SK-N-SH (cell line): ENCODE data around the gene CDH4. TPM values are rescaled to one million over a fixed set of nuclear protein-coding genes. Genes with fewer than 3 reads are reported as not detected.

Experiments
- CTCF ChIA-PET: fragments of 300-600, 350-600 bp; formaldehyde crosslinking; extraction: SDS; loops from one replicate; lab custom pipeline; 2021; lab: Yijun Ruan, JAX
- POLR2A ChIA-PET: fragments of 350-600 bp; sonication (Branson Sonifier 250); formaldehyde crosslinking; extraction: SDS; loops from one replicate; lab custom pipeline; 2020; ENCODE audit warnings: antibody characterized with exemption, inconsistent platforms; lab: Yijun Ruan, JAX
- DNase-seq: peaks from one replicate; pipeline ENCODE4 v3.0.0; 2012
- H2AFZ ChIP-seq: fragments of 200-600 bp; sonication (generic); 2 replicates; pipeline ENCODE4 v1.8.1; 2016; ENCODE audit warnings: antibody characterized with exemption, mild to moderate bottlenecking, low read depth
- H3F3A ChIP-seq: fragments of 200-600 bp; sonication (generic); replicated peaks from 2 replicates; pipeline ENCODE3; 2016; ENCODE audit warnings: antibody characterized with exemption, mild to moderate bottlenecking; ENCODE audit not compliant: insufficient read depth
- H3K27ac ChIP-seq, 2 experiments: fragments of 200-500 bp in 1 of 2; fragments of 200-600 bp in 1 of 2; sonication (Bioruptor generic) in 1 of 2; sonication (generic), shearing (Covaris generic) in 1 of 2; 2 replicates each; pipeline versions ENCODE4 v1.5.1 to v1.6.1; 2014 to 2016; ENCODE audit warnings: low read depth in 2 of 2, inconsistent platforms in 1 of 2, low read length in 1 of 2, mild to moderate bottlenecking in 1 of 2, mixed read lengths in 1 of 2
- H3K27me3 ChIP-seq: fragments of 200-600 bp; sonication (generic), shearing (Covaris generic); 2 replicates; pipeline ENCODE4 v1.6.1; 2016; ENCODE audit warnings: mixed run types; ENCODE audit not compliant: insufficient read depth
- H3K36me3 ChIP-seq, 2 experiments: fragments of 200-500 bp in 1 of 2; fragments of 200-600 bp in 1 of 2; sonication (Bioruptor generic) in 1 of 2; sonication (generic) in 1 of 2; replicated peaks in 1 of 2; 2 replicates each; pipeline versions ENCODE3 to v1.5.1; 2014 to 2016; ENCODE audit warnings: low read length in 1 of 2, mild to moderate bottlenecking in 1 of 2; ENCODE audit not compliant: insufficient read depth in 2 of 2, control insufficient read depth in 1 of 2
- H3K4me1 ChIP-seq, 2 experiments: fragments of 200-500 bp in 1 of 2; fragments of 200-600 bp in 1 of 2; sonication (Bioruptor generic) in 1 of 2; sonication (generic), shearing (Covaris generic) in 1 of 2; 2 replicates each; pipeline versions ENCODE4 v1.5.1 to v1.6.1; 2014 to 2016; ENCODE audit warnings: low read depth in 1 of 2, low read length in 1 of 2, mixed run types in 1 of 2; ENCODE audit not compliant: insufficient read depth in 2 of 2, control insufficient read depth in 1 of 2
- H3K4me2 ChIP-seq: fragments of 200-600 bp; sonication (generic), shearing (Covaris generic); 2 replicates; pipeline ENCODE4 v1.6.1; 2017; ENCODE audit warnings: mixed run types
- H3K4me3 ChIP-seq, 2 experiments: fragments of 200-500 bp in 1 of 2; fragments of 200-600 bp in 1 of 2; sonication (Bioruptor generic) in 1 of 2; sonication (generic), shearing (Covaris generic) in 1 of 2; 2 replicates each; pipeline versions ENCODE4 v1.5.1 to v1.8.1; 2014 to 2016; ENCODE audit warnings: low read depth in 2 of 2, inconsistent platforms in 1 of 2, low read length in 1 of 2, mild to moderate bottlenecking in 1 of 2, mixed read lengths in 1 of 2, moderate library complexity in 1 of 2
- H3K79me2 ChIP-seq: fragments of 200-600 bp; sonication (generic); 2 replicates; pipeline ENCODE4 v1.8.1; 2017; ENCODE audit warnings: mild to moderate bottlenecking; ENCODE audit not compliant: insufficient read depth
- H3K9ac ChIP-seq: fragments of 200-600 bp; sonication (generic); 2 replicates; pipeline ENCODE4 v1.6.1; 2017; ENCODE audit warnings: mixed run types
- H3K9me2 ChIP-seq: fragments of 200-600 bp; sonication (generic); 2 replicates; pipeline ENCODE4 v1.6.1; 2017; ENCODE audit warnings: mixed run types
- H3K9me3 ChIP-seq: fragments of 200-600 bp; sonication (generic); 2 replicates; pipeline ENCODE4 v1.6.1; 2017; ENCODE audit warnings: mixed run types, mild to moderate bottlenecking, moderate library complexity
- H4K20me1 ChIP-seq: fragments of 200-600 bp; sonication (generic); 2 replicates; pipeline ENCODE4 v1.6.1; 2017; ENCODE audit warnings: mild to moderate bottlenecking, mixed run types; ENCODE audit not compliant: insufficient read depth
- CHD2 ChIP-seq: fragments of 150-350 bp; IDR thresholded peaks from 2 replicates; pipeline ENCODE4 v1.6.1; 2018; ENCODE audit warnings: low read length; ENCODE audit not compliant: partially characterized antibody
- ELF1 ChIP-seq: IDR thresholded peaks from 2 replicates; pipeline ENCODE4 v1.4.0; 2012
- EP300 ChIP-seq, 2 experiments: IDR thresholded peaks; 2 replicates each; pipeline versions ENCODE4 v1.4.0 to v1.6.1; 2012; ENCODE audit warnings: borderline replicate concordance in 1 of 2, low read depth in 1 of 2, low read length in 1 of 2
- EZH2phosphoT487 ChIP-seq: fragments of 200-600 bp; sonication (generic); IDR thresholded peaks from 2 replicates; pipeline ENCODE4 v1.6.1; 2017; ENCODE audit warnings: low read depth, mixed run types, mild to moderate bottlenecking, antibody characterized with exemption, moderate library complexity, borderline replicate concordance
- FOXJ3 ChIP-seq: sonication (generic); formaldehyde crosslinking; IDR thresholded peaks from 2 replicates; pipeline ENCODE4 v1.5.1; 2020; ENCODE audit warnings: mild to moderate bottlenecking, missing genetic modification reagents
- FOXM1 ChIP-seq: IDR thresholded peaks from 2 replicates; pipeline ENCODE4 v1.4.0; 2012; ENCODE audit warnings: low read depth, mild to moderate bottlenecking
- GATA2 ChIP-seq: sonication (generic); formaldehyde crosslinking; IDR thresholded peaks from 2 replicates; pipeline ENCODE4 v1.5.0; 2020; ENCODE audit warnings: mild to moderate bottlenecking, missing genetic modification reagents
- JUND ChIP-seq: IDR thresholded peaks from 2 replicates; pipeline ENCODE4 v1.4.0; 2012
- MXI1 ChIP-seq: IDR thresholded peaks from 2 replicates; pipeline ENCODE4 v1.6.1; 2012; ENCODE audit warnings: mild to moderate bottlenecking, low read depth, low read length, improper control_type of control experiment
- NFIC ChIP-seq: IDR thresholded peaks from 2 replicates; pipeline ENCODE4 v1.4.0; 2012; ENCODE audit warnings: borderline replicate concordance
- POLR2AphosphoS5 ChIP-seq: IDR thresholded peaks from 2 replicates; pipeline ENCODE4 v1.6.1; 2012; ENCODE audit warnings: low read depth, low read length
- RAD21 ChIP-seq: IDR thresholded peaks from 2 replicates; pipeline ENCODE4 v1.6.1; 2012; ENCODE audit warnings: mild to moderate bottlenecking, low read length
- RXRA ChIP-seq: IDR thresholded peaks from 2 replicates; pipeline ENCODE4 v1.4.0; 2012; ENCODE audit warnings: low read depth, mild to moderate bottlenecking, borderline replicate concordance
- TCF12 ChIP-seq: IDR thresholded peaks from 2 replicates; pipeline ENCODE4 v1.4.0; 2012
- TEAD4 ChIP-seq: IDR thresholded peaks from 2 replicates; pipeline ENCODE4 v1.4.0; 2012; ENCODE audit warnings: mild to moderate bottlenecking, borderline replicate concordance; ENCODE audit not compliant: insufficient read depth
- USF1 ChIP-seq: IDR thresholded peaks from 2 replicates; pipeline ENCODE4 v1.4.0; 2012; ENCODE audit warnings: low read depth, borderline replicate concordance
- USF2 ChIP-seq: fragments of 150-350 bp; IDR thresholded peaks from 2 replicates; pipeline ENCODE4 v1.6.1; 2017; ENCODE audit warnings: antibody characterized with exemption, low read length, low read depth, borderline replicate concordance
- YY1 ChIP-seq: IDR thresholded peaks from 2 replicates; pipeline ENCODE4 v1.4.0; 2012; ENCODE audit warnings: low read depth, mild to moderate bottlenecking
- WGBS: methylation state at CpG from one replicate; pipeline ENCODE4 v1.1.6; 2017; ENCODE audit warnings: low lambda C conversion rate; 5-methylcytosine and 5-hydroxymethylcytosine counted together
- polyA plus RNA-seq, 3 experiments: library from polyadenylated mRNA; depleted of rRNA; stranded (reverse); fragments of >200 nt; gene quantifications; 2 replicates each; pipeline ENCODE4 v1.2.3, GENCODE V29; 2012
- TF ChIP-seq, protein P1 (sequence below): fragments of 200-600 bp; sonication (generic); IDR thresholded peaks from 2 replicates; pipeline ENCODE4 v1.6.1; 2017; ENCODE audit warnings: antibody characterized with exemption, mild to moderate bottlenecking, moderate library complexity
- TF ChIP-seq, protein P2 (sequence below): IDR thresholded peaks from 2 replicates; pipeline ENCODE4; 2012

The CDH4 gene
- polyA plus RNA-seq, 1 of the 3 experiments (the other 2 are of a cell fraction) = not detected

DNA sequence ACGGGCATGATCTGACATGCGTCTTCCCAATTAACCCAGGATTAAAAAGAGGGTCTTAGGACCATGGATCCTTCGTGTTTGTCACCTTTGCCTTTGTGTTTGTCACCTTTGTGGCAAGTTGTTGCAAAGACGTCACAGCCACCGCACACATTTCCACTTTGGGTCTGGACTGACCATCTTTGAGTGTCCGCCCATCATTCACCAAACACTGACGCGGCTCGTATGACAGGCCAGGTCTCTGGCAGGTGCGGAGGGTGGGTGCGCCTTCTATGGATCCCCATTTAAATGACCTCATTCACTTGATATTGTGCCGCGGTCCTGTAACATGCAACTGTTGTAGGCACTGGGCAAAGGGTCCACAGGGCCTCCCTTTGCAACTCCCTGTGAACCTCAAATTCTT is 409.5 kb downstream of the CDH4 start:
- no peak for DNase-seq
- Histone ChIP-seq H3K4me3 (no peak overlapping the region), H3K27me3 (no peaks in the 10 kb centered on the region), H3K9ac (no peak overlapping the region), H3K4me2 (no peak overlapping the region), H3K36me3 (no peaks in the 10 kb centered on the region), H2AFZ (no peak overlapping the region), H3K79me2 (no peaks in the 10 kb centered on the region), H4K20me1 (no peaks in the 10 kb centered on the region), H3K4me1 (peaks cover 0 to 11% of the 10 kb centered on the region in 2 experiments; a peak in 1 of 4 replicates), H3K27ac (no peak overlapping the region), H3K9me3 (no peaks in the 10 kb centered on the region), H3K9me2 (no peaks in the 10 kb centered on the region), H3F3A (no peaks in the 10 kb centered on the region)
- CTCF ChIA-PET = no interaction called here
- 83% methylated on average over 11 of the region's 13 CpGs for WGBS
- POLR2A ChIA-PET = no interaction called here
- TF ChIP-seq EZH2phosphoT487 (no peak), RAD21 (no peak), TCF12 (no peak), YY1 (no peak), GATA2 (no peak), JUND (no peak), USF2 (no peak), NFIC (no peak), POLR2AphosphoS5 (no peak), MXI1 (no peak), FOXJ3 (CRISPR knock-in tag) (no peak), EP300 (IDR thresholded peaks at IDR 0.05; ENCODE audit: borderline replicate concordance in 1 of 2, low read depth in 1 of 2, low read length in 1 of 2) (no peak), ELF1 (no peak), CHD2 (no peak), TEAD4 (no peak), FOXM1 (no peak), USF1 (no peak), RXRA (no peak)
- TF ChIP-seq, protein P1, sequence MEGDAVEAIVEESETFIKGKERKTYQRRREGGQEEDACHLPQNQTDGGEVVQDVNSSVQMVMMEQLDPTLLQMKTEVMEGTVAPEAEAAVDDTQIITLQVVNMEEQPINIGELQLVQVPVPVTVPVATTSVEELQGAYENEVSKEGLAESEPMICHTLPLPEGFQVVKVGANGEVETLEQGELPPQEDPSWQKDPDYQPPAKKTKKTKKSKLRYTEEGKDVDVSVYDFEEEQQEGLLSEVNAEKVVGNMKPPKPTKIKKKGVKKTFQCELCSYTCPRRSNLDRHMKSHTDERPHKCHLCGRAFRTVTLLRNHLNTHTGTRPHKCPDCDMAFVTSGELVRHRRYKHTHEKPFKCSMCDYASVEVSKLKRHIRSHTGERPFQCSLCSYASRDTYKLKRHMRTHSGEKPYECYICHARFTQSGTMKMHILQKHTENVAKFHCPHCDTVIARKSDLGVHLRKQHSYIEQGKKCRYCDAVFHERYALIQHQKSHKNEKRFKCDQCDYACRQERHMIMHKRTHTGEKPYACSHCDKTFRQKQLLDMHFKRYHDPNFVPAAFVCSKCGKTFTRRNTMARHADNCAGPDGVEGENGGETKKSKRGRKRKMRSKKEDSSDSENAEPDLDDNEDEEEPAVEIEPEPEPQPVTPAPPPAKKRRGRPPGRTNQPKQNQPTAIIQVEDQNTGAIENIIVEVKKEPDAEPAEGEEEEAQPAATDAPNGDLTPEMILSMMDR = no peak
- TF ChIP-seq, protein P2, sequence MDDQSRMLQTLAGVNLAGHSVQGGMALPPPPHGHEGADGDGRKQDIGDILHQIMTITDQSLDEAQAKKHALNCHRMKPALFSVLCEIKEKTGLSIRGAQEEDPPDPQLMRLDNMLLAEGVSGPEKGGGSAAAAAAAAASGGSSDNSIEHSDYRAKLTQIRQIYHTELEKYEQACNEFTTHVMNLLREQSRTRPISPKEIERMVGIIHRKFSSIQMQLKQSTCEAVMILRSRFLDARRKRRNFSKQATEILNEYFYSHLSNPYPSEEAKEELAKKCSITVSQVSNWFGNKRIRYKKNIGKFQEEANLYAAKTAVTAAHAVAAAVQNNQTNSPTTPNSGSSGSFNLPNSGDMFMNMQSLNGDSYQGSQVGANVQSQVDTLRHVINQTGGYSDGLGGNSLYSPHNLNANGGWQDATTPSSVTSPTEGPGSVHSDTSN = no peak
